ENCODE results near the gene RLF. TPM values are rescaled to one million over a fixed set of nuclear protein-coding genes. Genes with fewer than 3 reads are reported as not detected.
A peak's percentile ranks its signal among the peaks of the same experiment; 100 is the strongest.

RLF gene
- total and polyA plus RNA-seq, 9 of the 15 experiments (the other 6 are each of a cell fraction or from before 2014, with no cell fraction given): 3.6 to 35.0 (median 21.2) TPM

DNA sequence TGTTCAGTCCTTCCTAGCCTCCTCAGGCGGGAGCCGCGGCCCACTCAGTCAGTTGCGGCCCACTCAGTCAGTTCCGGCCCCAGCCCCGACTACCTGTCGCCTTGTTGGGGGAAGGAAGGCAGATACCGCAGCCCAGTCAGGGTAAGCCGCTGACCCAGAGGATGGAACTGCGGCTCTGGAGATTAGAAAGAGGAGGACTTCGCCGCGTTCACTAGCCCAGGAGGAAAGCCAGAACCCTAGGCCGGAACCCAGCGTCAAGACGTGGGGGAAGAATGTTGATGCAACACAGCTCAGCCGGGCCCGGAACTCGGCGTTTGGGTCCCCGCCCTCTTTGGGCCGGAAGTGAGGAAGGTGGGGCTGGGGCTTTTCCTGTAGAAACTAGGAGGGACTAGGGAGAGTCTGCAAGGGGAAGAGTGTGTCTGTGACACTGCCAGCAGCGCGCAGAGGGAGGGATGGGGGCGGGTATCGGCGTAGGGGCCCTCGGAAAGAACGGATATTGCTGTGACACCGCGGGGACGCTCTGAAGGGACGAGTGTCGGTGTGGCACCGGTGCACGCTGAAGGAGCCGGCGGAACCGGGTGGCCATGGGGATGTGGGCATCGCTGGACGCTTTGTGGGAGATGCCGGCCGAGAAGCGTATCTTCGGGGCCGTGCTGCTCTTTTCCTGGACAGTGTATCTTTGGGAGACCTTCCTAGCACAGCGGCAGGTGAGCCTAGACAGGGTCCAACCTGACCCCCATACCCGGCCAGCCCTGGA, 96.7 kb downstream of the RLF start, which contains the start of gene ZMPSTE24 (continued):
- 0 out of 4 replicates have a peak, but pooled peaks of 1 of the 2 experiments have one; percentile 64 for TF ChIP-seq MLX (CRISPR knock-in tag; conservative IDR thresholded peaks at IDR 0.05)
- TF ChIP-seq, protein P1, sequence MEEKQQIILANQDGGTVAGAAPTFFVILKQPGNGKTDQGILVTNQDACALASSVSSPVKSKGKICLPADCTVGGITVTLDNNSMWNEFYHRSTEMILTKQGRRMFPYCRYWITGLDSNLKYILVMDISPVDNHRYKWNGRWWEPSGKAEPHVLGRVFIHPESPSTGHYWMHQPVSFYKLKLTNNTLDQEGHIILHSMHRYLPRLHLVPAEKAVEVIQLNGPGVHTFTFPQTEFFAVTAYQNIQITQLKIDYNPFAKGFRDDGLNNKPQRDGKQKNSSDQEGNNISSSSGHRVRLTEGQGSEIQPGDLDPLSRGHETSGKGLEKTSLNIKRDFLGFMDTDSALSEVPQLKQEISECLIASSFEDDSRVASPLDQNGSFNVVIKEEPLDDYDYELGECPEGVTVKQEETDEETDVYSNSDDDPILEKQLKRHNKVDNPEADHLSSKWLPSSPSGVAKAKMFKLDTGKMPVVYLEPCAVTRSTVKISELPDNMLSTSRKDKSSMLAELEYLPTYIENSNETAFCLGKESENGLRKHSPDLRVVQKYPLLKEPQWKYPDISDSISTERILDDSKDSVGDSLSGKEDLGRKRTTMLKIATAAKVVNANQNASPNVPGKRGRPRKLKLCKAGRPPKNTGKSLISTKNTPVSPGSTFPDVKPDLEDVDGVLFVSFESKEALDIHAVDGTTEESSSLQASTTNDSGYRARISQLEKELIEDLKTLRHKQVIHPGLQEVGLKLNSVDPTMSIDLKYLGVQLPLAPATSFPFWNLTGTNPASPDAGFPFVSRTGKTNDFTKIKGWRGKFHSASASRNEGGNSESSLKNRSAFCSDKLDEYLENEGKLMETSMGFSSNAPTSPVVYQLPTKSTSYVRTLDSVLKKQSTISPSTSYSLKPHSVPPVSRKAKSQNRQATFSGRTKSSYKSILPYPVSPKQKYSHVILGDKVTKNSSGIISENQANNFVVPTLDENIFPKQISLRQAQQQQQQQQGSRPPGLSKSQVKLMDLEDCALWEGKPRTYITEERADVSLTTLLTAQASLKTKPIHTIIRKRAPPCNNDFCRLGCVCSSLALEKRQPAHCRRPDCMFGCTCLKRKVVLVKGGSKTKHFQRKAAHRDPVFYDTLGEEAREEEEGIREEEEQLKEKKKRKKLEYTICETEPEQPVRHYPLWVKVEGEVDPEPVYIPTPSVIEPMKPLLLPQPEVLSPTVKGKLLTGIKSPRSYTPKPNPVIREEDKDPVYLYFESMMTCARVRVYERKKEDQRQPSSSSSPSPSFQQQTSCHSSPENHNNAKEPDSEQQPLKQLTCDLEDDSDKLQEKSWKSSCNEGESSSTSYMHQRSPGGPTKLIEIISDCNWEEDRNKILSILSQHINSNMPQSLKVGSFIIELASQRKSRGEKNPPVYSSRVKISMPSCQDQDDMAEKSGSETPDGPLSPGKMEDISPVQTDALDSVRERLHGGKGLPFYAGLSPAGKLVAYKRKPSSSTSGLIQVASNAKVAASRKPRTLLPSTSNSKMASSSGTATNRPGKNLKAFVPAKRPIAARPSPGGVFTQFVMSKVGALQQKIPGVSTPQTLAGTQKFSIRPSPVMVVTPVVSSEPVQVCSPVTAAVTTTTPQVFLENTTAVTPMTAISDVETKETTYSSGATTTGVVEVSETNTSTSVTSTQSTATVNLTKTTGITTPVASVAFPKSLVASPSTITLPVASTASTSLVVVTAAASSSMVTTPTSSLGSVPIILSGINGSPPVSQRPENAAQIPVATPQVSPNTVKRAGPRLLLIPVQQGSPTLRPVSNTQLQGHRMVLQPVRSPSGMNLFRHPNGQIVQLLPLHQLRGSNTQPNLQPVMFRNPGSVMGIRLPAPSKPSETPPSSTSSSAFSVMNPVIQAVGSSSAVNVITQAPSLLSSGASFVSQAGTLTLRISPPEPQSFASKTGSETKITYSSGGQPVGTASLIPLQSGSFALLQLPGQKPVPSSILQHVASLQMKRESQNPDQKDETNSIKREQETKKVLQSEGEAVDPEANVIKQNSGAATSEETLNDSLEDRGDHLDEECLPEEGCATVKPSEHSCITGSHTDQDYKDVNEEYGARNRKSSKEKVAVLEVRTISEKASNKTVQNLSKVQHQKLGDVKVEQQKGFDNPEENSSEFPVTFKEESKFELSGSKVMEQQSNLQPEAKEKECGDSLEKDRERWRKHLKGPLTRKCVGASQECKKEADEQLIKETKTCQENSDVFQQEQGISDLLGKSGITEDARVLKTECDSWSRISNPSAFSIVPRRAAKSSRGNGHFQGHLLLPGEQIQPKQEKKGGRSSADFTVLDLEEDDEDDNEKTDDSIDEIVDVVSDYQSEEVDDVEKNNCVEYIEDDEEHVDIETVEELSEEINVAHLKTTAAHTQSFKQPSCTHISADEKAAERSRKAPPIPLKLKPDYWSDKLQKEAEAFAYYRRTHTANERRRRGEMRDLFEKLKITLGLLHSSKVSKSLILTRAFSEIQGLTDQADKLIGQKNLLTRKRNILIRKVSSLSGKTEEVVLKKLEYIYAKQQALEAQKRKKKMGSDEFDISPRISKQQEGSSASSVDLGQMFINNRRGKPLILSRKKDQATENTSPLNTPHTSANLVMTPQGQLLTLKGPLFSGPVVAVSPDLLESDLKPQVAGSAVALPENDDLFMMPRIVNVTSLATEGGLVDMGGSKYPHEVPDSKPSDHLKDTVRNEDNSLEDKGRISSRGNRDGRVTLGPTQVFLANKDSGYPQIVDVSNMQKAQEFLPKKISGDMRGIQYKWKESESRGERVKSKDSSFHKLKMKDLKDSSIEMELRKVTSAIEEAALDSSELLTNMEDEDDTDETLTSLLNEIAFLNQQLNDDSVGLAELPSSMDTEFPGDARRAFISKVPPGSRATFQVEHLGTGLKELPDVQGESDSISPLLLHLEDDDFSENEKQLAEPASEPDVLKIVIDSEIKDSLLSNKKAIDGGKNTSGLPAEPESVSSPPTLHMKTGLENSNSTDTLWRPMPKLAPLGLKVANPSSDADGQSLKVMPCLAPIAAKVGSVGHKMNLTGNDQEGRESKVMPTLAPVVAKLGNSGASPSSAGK (IDR thresholded peaks at IDR 0.05): no peak; the same call in 1 of the 2 replicates
- peak; percentile 51; the same call in 1 of the 2 replicates for TF ChIP-seq USF1 (CRISPR knock-in tag; IDR thresholded peaks at IDR 0.05)
- no peak for TF ChIP-seq SAFB (IDR thresholded peaks at IDR 0.05; ENCODE audit: borderline replicate concordance, low read depth, low read length)
- TF ChIP-seq RFX7 (CRISPR knock-in tag; IDR thresholded peaks at IDR 0.05): no peak
- TF ChIP-seq BHLHE40 (IDR thresholded peaks at IDR 0.05; ENCODE audit: low read length): peak; percentile 68
- TF ChIP-seq SUPT5H (IDR thresholded peaks at IDR 0.05): peak; percentile 92
- TF ChIP-seq CGGBP1 (CRISPR knock-in tag; IDR thresholded peaks at IDR 0.05): no peak
- peak; percentile 100 for TF ChIP-seq ZEB2 (IDR thresholded peaks at IDR 0.05)
- TF ChIP-seq BMI1 (IDR thresholded peaks at IDR 0.05; ENCODE audit: low read length): no peak; the same call in none of the 2 replicates
- TF ChIP-seq, protein P2, sequence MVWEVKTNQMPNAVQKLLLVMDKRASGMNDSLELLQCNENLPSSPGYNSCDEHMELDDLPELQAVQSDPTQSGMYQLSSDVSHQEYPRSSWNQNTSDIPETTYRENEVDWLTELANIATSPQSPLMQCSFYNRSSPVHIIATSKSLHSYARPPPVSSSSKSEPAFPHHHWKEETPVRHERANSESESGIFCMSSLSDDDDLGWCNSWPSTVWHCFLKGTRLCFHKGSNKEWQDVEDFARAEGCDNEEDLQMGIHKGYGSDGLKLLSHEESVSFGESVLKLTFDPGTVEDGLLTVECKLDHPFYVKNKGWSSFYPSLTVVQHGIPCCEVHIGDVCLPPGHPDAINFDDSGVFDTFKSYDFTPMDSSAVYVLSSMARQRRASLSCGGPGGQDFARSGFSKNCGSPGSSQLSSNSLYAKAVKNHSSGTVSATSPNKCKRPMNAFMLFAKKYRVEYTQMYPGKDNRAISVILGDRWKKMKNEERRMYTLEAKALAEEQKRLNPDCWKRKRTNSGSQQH (CRISPR knock-in tag; IDR thresholded peaks at IDR 0.05): peak; percentile 3; the same call in 1 of the 2 replicates
- no peak; the same call in 1 of the 2 replicates for TF ChIP-seq ZNF766 (CRISPR knock-in tag; conservative IDR thresholded peaks at IDR 0.05)
